Tibial artery (tissue), 4 donors: Measurements from ENCODE around the gene CCDC60.

ENCODE experiments used
- DNase-seq, 2 donors: peaks; one replicate each; pipeline ENCODE4 v3.0.0-alpha.2; 2019
- H3K27ac ChIP-seq, 2 donors: fragments of 200-600 bp; sonication (generic) in 1 of 2; 1 replicate in 1 of 2; 2 replicates in 1 of 2; pipeline ENCODE4 v1.5.1; 2018 to 2019; ENCODE audit warnings: mild to moderate bottlenecking in 1 of 2
- H3K27me3 ChIP-seq, 2 donors: fragments of 200-600 bp; sonication (generic) in 1 of 2; one replicate each; pipeline versions ENCODE4 v1.5.1 to v1.6.0; 2016 to 2019
- H3K36me3 ChIP-seq, 3 donors: fragments of 200-600 bp; sonication (generic) in 2 of 3; one replicate each; pipeline ENCODE4 v1.5.1; 2016 to 2019; ENCODE audit warnings: mild to moderate bottlenecking in 2 of 3
- H3K4me1 ChIP-seq, 4 donors: fragments of 200-600 bp; sonication (generic) in 2 of 4; 1 replicate in 3 of 4; 2 replicates in 1 of 4; pipeline ENCODE4 v1.5.1; 2016 to 2019
- H3K4me3 ChIP-seq, 2 donors: fragments of 200-600 bp; sonication (generic) in 1 of 2; 1 replicate in 1 of 2; 2 replicates in 1 of 2; pipeline ENCODE4 v1.5.1; 2018 to 2019; ENCODE audit warnings: mild to moderate bottlenecking in 2 of 2
- H3K9me3 ChIP-seq, 3 donors: fragments of 200-600 bp; sonication (generic) in 1 of 3; one replicate each; pipeline ENCODE4 v1.5.1; 2016 to 2019
- CTCF ChIP-seq, 2 experiments: fragments of 200-600 bp in 1 of 2; fragments of 450-650 bp in 1 of 2; IDR thresholded peaks; one replicate each; pipeline ENCODE4 v1.5.1; 2017 to 2019; ENCODE audit warnings: antibody characterized with exemption in 2 of 2, mild to moderate bottlenecking in 1 of 2, moderate library complexity in 1 of 2
- intact Hi-C: fragments of 100-400 bp; cut with DNase I; formaldehyde crosslinking; loops from one replicate; pipeline ENCODE4 v1.15.0; 2023; ENCODE audit warnings: low total_unique reads

CCDC60 gene

GRCh38 chr12:119375075-119375882 lies 40.8 kb downstream of the CCDC60 start:
- no peak overlapping the region for H3K27ac ChIP-seq
- intact Hi-C loops, result no loop called here
- DNase-seq, result peak in 1 of 2 donors; percentile 19
- no peaks in the 10 kb centered on the region for H3K27me3 ChIP-seq
- no peak overlapping the region for H3K4me3 ChIP-seq
- no peak for TF ChIP-seq CTCF (IDR thresholded peaks at IDR 0.05)
- no peaks in the 10 kb centered on the region for H3K4me1 ChIP-seq
- H3K9me3 ChIP-seq, result peaks cover 0 to 5% (median 0%) of the 10 kb centered on the region in 3 donors
- H3K36me3 ChIP-seq, result no peaks in the 10 kb centered on the region

- Histone ChIP-seq H3K36me3 (no peaks in the 10 kb centered on the region), H3K4me1 (no peaks in the 10 kb centered on the region), H3K9me3 (peaks cover 0 to 7% (median 0%) of the 10 kb centered on the region in 3 donors), H3K4me3 (no peak overlapping the region), H3K27ac (no peak overlapping the region), H3K27me3 (no peaks in the 10 kb centered on the region)
- intact Hi-C loops, result no loop called here
- no peak for TF ChIP-seq CTCF (IDR thresholded peaks at IDR 0.05)
- no peak for DNase-seq
Measured at GRCh38 chr12:119375883-119376190, 41.3 kb downstream of the CCDC60 start.

- no peak for TF ChIP-seq CTCF (IDR thresholded peaks at IDR 0.05)
- H3K36me3 ChIP-seq, result no peaks in the 10 kb centered on the region
- no peak overlapping the region for H3K4me3 ChIP-seq
- no peak overlapping the region for H3K27ac ChIP-seq
- no peaks in the 10 kb centered on the region for H3K27me3 ChIP-seq
- intact Hi-C loops, result no loop called here
- peaks cover 0 to 7% (median 0%) of the 10 kb centered on the region in 3 donors for H3K9me3 ChIP-seq
- no peak for DNase-seq
- no peaks in the 10 kb centered on the region for H3K4me1 ChIP-seq
Measured at GRCh38 chr12:119378903-119379302, 44.4 kb downstream of the CCDC60 start.

GRCh38 chr12:119381471-119382235 lies 47.1 kb downstream of the CCDC60 start:
- peaks cover 0 to 7% (median 0%) of the 10 kb centered on the region in 3 donors for H3K9me3 ChIP-seq
- no peaks in the 10 kb centered on the region for H3K4me1 ChIP-seq
- TF ChIP-seq CTCF (IDR thresholded peaks at IDR 0.05), result no peak
- intact Hi-C loops, result no loop called here
- H3K27me3 ChIP-seq, result peaks cover 0 to 5% of the 10 kb centered on the region in 2 donors
- no peaks in the 10 kb centered on the region for H3K36me3 ChIP-seq
- no peak overlapping the region for H3K27ac ChIP-seq
- no peak overlapping the region for H3K4me3 ChIP-seq
- DNase-seq, result no peak

GRCh38 chr12:119383206-119383605 lies 48.7 kb downstream of the CCDC60 start:
- DNase-seq, result no peak
- Histone ChIP-seq H3K9me3 (peaks cover 0 to 7% (median 0%) of the 10 kb centered on the region in 3 donors), H3K4me3 (no peak overlapping the region), H3K27ac (no peak overlapping the region), H3K4me1 (no peaks in the 10 kb centered on the region), H3K27me3 (peaks cover 0 to 5% of the 10 kb centered on the region in 2 donors), H3K36me3 (no peaks in the 10 kb centered on the region)
- TF ChIP-seq CTCF (IDR thresholded peaks at IDR 0.05), result no peak
- intact Hi-C loops, result no loop called here
